Endothelial cell of umbilical vein (primary cell): ENCODE results near the gene PPFIBP1. TPM values are rescaled to one million over a fixed set of nuclear protein-coding genes. Genes with fewer than 3 reads are reported as not detected.
A peak's percentile ranks its signal among the peaks of the same experiment; 100 is the strongest.

ENCODE experiments used
- BruUV-seq: library from RNA; stranded (reverse); fragments of 400-500 nt; replicated peaks from 2 replicates; lab custom pipeline; 2021; lab: Mats Ljungman, UMichigan
- CTCF ChIA-PET: fragments of 300-600, 350-600 bp; sonication (Branson Sonifier 250); formaldehyde crosslinking; loops from one replicate; lab custom pipeline; 2021; ENCODE audit warnings: antibody characterized with exemption, inconsistent platforms; lab: Charles Lee
- POLR2A ChIA-PET: fragments of 300-600, 350-600 bp; sonication (Branson Sonifier 250); formaldehyde crosslinking; loops from one replicate; lab custom pipeline; 2021; ENCODE audit warnings: antibody characterized with exemption, inconsistent platforms; lab: Charles Lee
- DNase-seq: peaks from one replicate; pipeline ENCODE4 v3.0.0-alpha.2; 2011; ENCODE audit warnings: low read depth, low spot score
- FAIRE-seq: peaks from 2 replicates; lab custom pipeline; 2011; peaks lifted over from hg19 to GRCh38; lab: Jason Lieb, UNC
- H2AFZ ChIP-seq: 2 replicates; pipeline ENCODE4 v1.6.0; 2012; ENCODE audit warnings: low read depth, low read length, control low read depth, inconsistent platforms
- H3K27ac ChIP-seq: 2 replicates; pipeline ENCODE4 v1.5.1; 2011; ENCODE audit warnings: low read depth, mild to moderate bottlenecking, control low read depth, low read length, moderate library complexity; ENCODE audit not compliant: insufficient read depth
- H3K27me3 ChIP-seq, 2 experiments: 2 replicates each; pipeline versions ENCODE4 v1.6.0 to v1.6.1; 2011; ENCODE audit warnings: low read length in 2 of 2, mixed read lengths in 1 of 2; ENCODE audit not compliant: control insufficient read depth in 2 of 2, insufficient read depth in 2 of 2
- H3K36me3 ChIP-seq, 2 experiments: 2 replicates in 1 of 2; 3 replicates in 1 of 2; pipeline ENCODE4 v1.5.1; 2011; ENCODE audit warnings: low read length in 2 of 2, mild to moderate bottlenecking in 1 of 2, moderate library complexity in 1 of 2; ENCODE audit not compliant: control insufficient read depth in 2 of 2, insufficient read depth in 2 of 2; ENCODE audit errors: extremely low read depth in 1 of 2
- H3K4me1 ChIP-seq: 3 replicates; pipeline ENCODE4 v1.5.1; 2011; ENCODE audit warnings: mild to moderate bottlenecking, low read length; ENCODE audit not compliant: control insufficient read depth, insufficient read depth; ENCODE audit errors: extremely low read depth
- H3K4me2 ChIP-seq: 2 replicates; pipeline ENCODE4 v1.6.1; 2011; ENCODE audit warnings: low read length, control low read depth, mixed read lengths; ENCODE audit not compliant: insufficient read depth
- H3K4me3 ChIP-seq, 3 experiments: fragments of 200-600 bp in 1 of 3; sonication (generic), shearing (Covaris generic) in 1 of 3; replicated peaks in 1 of 3; 2 replicates each; pipeline ENCODE4 v1.5.1; 2011 to 2016; ENCODE audit warnings: control low read depth in 3 of 3, low read length in 3 of 3, mild to moderate bottlenecking in 2 of 3, inconsistent platforms in 1 of 3, low read depth in 1 of 3, moderate library complexity in 1 of 3; ENCODE audit not compliant: insufficient read depth in 1 of 3
- H3K79me2 ChIP-seq: 2 replicates; pipeline ENCODE4 v1.6.0; 2012; ENCODE audit warnings: low read length, inconsistent platforms; ENCODE audit not compliant: control insufficient read depth, insufficient read depth
- H3K9ac ChIP-seq: replicated peaks from 2 replicates; pipeline ENCODE3; 2011; ENCODE audit warnings: low read length, control low read depth; ENCODE audit not compliant: insufficient read depth; ENCODE audit errors: extremely low read depth
- H3K9me1 ChIP-seq: replicated peaks from 3 replicates; pipeline ENCODE4 v1.6.0; 2011; ENCODE audit warnings: mild to moderate bottlenecking, low read length; ENCODE audit not compliant: control insufficient read depth, insufficient read depth; ENCODE audit errors: extremely low read depth
- H3K9me3 ChIP-seq: replicated peaks from 2 replicates; pipeline ENCODE4 v1.5.1; 2012; ENCODE audit warnings: low read length, inconsistent platforms; ENCODE audit not compliant: control insufficient read depth, insufficient read depth
- H4K20me1 ChIP-seq: replicated peaks from 2 replicates; pipeline ENCODE3; 2011; ENCODE audit warnings: mild to moderate bottlenecking, low read length; ENCODE audit not compliant: control insufficient read depth, insufficient read depth; ENCODE audit errors: extremely low read depth
- CTCF ChIP-seq, 2 donors: IDR thresholded peaks; 1 replicate in 1 of 2; 2 replicates in 1 of 2; pipeline ENCODE4 v1.5.1; 2011; ENCODE audit warnings: low read length in 2 of 2, mild to moderate bottlenecking in 2 of 2, moderate library complexity in 2 of 2, control low read depth in 1 of 2, inconsistent platforms in 1 of 2, low read depth in 1 of 2; ENCODE audit not compliant: insufficient read depth in 1 of 2; ENCODE audit errors: extremely low read depth in 1 of 2
- EZH2 ChIP-seq: IDR thresholded peaks from 2 replicates; pipeline ENCODE4 v1.6.1; 2012; ENCODE audit warnings: borderline replicate concordance, low read depth, mild to moderate bottlenecking, moderate library complexity, low read length, inconsistent platforms; ENCODE audit not compliant: severe bottlenecking
- FOS ChIP-seq: IDR thresholded peaks from 2 replicates; pipeline ENCODE4 v1.6.1; 2011; ENCODE audit warnings: mild to moderate bottlenecking, low read length, moderate library complexity, borderline replicate concordance; ENCODE audit not compliant: insufficient read depth
- GATA2 ChIP-seq: IDR thresholded peaks from 2 replicates; pipeline ENCODE4 v1.7.0; 2011; ENCODE audit warnings: low read depth, mild to moderate bottlenecking, moderate library complexity, mixed read lengths, low read length; ENCODE audit not compliant: insufficient read length, insufficient read depth
- JUN ChIP-seq: IDR thresholded peaks from 2 replicates; pipeline ENCODE4 v1.6.1; 2011; ENCODE audit warnings: borderline replicate concordance, low read depth; ENCODE audit not compliant: insufficient read length, insufficient read depth
- MAX ChIP-seq: IDR thresholded peaks from 2 replicates; pipeline ENCODE4 v1.6.1; 2011; ENCODE audit not compliant: insufficient read depth, insufficient read length
- MYC ChIP-seq: IDR thresholded peaks from one replicate; pipeline ENCODE4 v1.6.1; 2011; ENCODE audit warnings: mild to moderate bottlenecking, low read depth, low read length
- POLR2A ChIP-seq: IDR thresholded peaks from 2 replicates; pipeline ENCODE4 v1.6.1; 2012; ENCODE audit warnings: low read depth, mild to moderate bottlenecking, control low read depth, low read length
- POLR2AphosphoS5 ChIP-seq: IDR thresholded peaks from 2 replicates; pipeline ENCODE4 v1.6.1; 2012; ENCODE audit warnings: low read depth, mild to moderate bottlenecking, control low read depth, low read length, moderate library complexity; ENCODE audit not compliant: insufficient read depth
- dilution Hi-C: fragments of 300-500 bp; cut with MboI; formaldehyde crosslinking; loops from one replicate; pipeline ENCODE4 v1.15.0; 2019; ENCODE audit warnings: low sequenced_read_pairs; ENCODE audit not compliant: extremely low pct_ligation_motif_present
- intact Hi-C: fragments of 100-400 bp; cut with micrococcal nuclease; formaldehyde crosslinking; loops from one replicate; pipeline ENCODE4 v1.10.0; 2022
- polyA plus RNA-seq, 4 experiments: library from polyadenylated mRNA; depleted of rRNA in 3 of 4; stranded (reverse) in 3 of 4; unstranded in 1 of 4; fragments of >200 nt; gene quantifications; 2 replicates each; pipeline versions ENCODE4 v1.2.1 to v1.2.3, GENCODE V29; 2011 to 2012; ENCODE audit warnings: missing spikeins in 1 of 4
- total RNA-seq: library from RNA; stranded (reverse); gene quantifications from 2 replicates; pipeline ENCODE4 v1.2.3, GENCODE V29; 2021

PPFIBP1 gene
- total and polyA plus RNA-seq, 2 donors (not counting 3 experiments of a cell fraction or from before 2014, with no cell fraction given) = 45.5 to 154 TPM

GRCh38 chr12:27524839-27525753 lies 1.1 kb downstream of the PPFIBP1 start:
- intact Hi-C loops (loop anchor here (1.0 to 2.0 kb wide), 10 partner anchors 14 to 127 kb away; no protein-coding TSS in a partner anchor), dilution Hi-C loops (no loop called here)
- ChIA-PET CTCF (interaction anchor here (0.9 to 3.5 kb wide), 12 partner anchors 21 to 126 kb away, joined by 3 to 53 read pairs (median 12); no protein-coding TSS in a partner anchor), POLR2A (interaction anchor here (2.0 to 2.6 kb wide), 2 partner anchors 31 to 63 kb away, joined by 11 to 13 read pairs; no protein-coding TSS in a partner anchor)
- no peaks in the 10 kb centered on the region for H3K9me3 ChIP-seq
- TF ChIP-seq MYC (no peak), FOS (peak; percentile 74), EZH2 (no peak), POLR2A (no peak), POLR2AphosphoS5 (peak; percentile 44), CTCF (IDR thresholded peaks at IDR 0.05; ENCODE audit: extremely low read depth in 1 of 2, insufficient read depth in 1 of 2, low read depth in 1 of 2, low read length in 2 of 2) (no peak), JUN (peak; percentile 49), MAX (no peak), GATA2 (peak; percentile 42)
- H3K4me1 ChIP-seq = peaks cover 25% of the 10 kb centered on the region
- peaks cover 2% of the 10 kb centered on the region for H4K20me1 ChIP-seq
- no peaks in the 10 kb centered on the region for H3K9me1 ChIP-seq
- H3K9ac ChIP-seq = peak overlapping the region; percentile 88
- no peaks in the 10 kb centered on the region for H3K27me3 ChIP-seq
- BruUV-seq = TSS peak; percentile 38
- H3K36me3 ChIP-seq = no peaks in the 10 kb centered on the region
- peak overlapping the region; percentile 77 for H3K27ac ChIP-seq
- H3K4me3 ChIP-seq = peak overlapping the region; percentile 65 to 95 (median 80)
- H3K4me2 ChIP-seq = peak overlapping the region; percentile 90
- H2AFZ ChIP-seq = no peak overlapping the region
- peaks cover 55% of the 10 kb centered on the region for H3K79me2 ChIP-seq
- FAIRE-seq (peak; percentile 91), DNase-seq (peak; percentile 88)
